OCI-M2 (cell line): ENCODE data around the gene TIFAB.
A peak's percentile ranks its signal among the peaks of the same experiment; 100 is the strongest.

Source experiments
- DNase-seq: peaks from one replicate; lab custom pipeline; 2025; ENCODE audit not compliant: unreplicated experiment; lab: John Stamatoyannopoulos, UW

The TIFAB gene

GRCh38 chr5:135428586-135428985 lies 23.6 kb downstream of the TIFAB start:
- DNase-seq, result no peak

- DNase-seq, result no peak
These were observed 25.8 kb downstream of the TIFAB start for GRCh38 chr5:135426102-135427082.

GRCh38 chr5:135425641-135426040 lies 26.5 kb downstream of the TIFAB start:
- no peak for DNase-seq

- no peak for DNase-seq
These were observed 28.3 kb downstream of the TIFAB start for GRCh38 chr5:135423846-135424168.

GRCh38 chr5:135423146-135423845 lies 28.9 kb downstream of the TIFAB start:
- DNase-seq, result no peak

GRCh38 chr5:135422419-135422818 lies 29.7 kb downstream of the TIFAB start:
- DNase-seq, result no peak

- DNase-seq, result no peak
These were observed 35.1 kb downstream of the TIFAB start for GRCh38 chr5:135417083-135417482.

- no peak for DNase-seq
These were observed 47.1 kb downstream of the TIFAB start for GRCh38 chr5:135405082-135405481.

GRCh38 chr5:135402031-135402430 lies 50.1 kb downstream of the TIFAB start:
- no peak for DNase-seq

GRCh38 chr5:135400866-135401265 lies 51.3 kb downstream of the TIFAB start:
- no peak for DNase-seq

GRCh38 chr5:135399794-135400542 lies 52.2 kb downstream of the TIFAB start:
- DNase-seq, result no peak

GRCh38 chr5:135398855-135399793 lies 53.0 kb downstream of the TIFAB start, which contains the start of gene MACROH2A1:
TSS of gene MACROH2A1 (minus strand) at chr5:135399231. CDS start at chr5:135389093, 10,138 bp downstream.
- DNase-seq, result peak; percentile 12

- DNase-seq, result no peak
These were observed 53.8 kb downstream of the TIFAB start for GRCh38 chr5:135398160-135398854.
